OCI-LY1 (cell line): ENCODE measurements around the gene FHOD3.

ENCODE experiments used
- H2AFZ ChIP-seq: fragments of 200-600 bp; sonication (generic), shearing (Covaris generic); 2 replicates; pipeline ENCODE4 v1.6.0; 2014; ENCODE audit warnings: antibody characterized with exemption, mild to moderate bottlenecking, low read length
- H3F3A ChIP-seq: fragments of 200-600 bp; sonication (generic), shearing (Covaris generic); 2 replicates; pipeline ENCODE4 v1.6.0; 2014; ENCODE audit warnings: mild to moderate bottlenecking, antibody characterized with exemption, low read length, moderate library complexity; ENCODE audit not compliant: insufficient read depth
- H3K27ac ChIP-seq: fragments of 200-600 bp; sonication (generic); 2 replicates; pipeline ENCODE4 v1.5.1; 2014; ENCODE audit warnings: low read length, mixed run types, mild to moderate bottlenecking, low read depth; ENCODE audit not compliant: poor library complexity, severe bottlenecking
- H3K27me3 ChIP-seq: fragments of 200-600 bp; sonication (generic); 2 replicates; pipeline ENCODE4 v1.6.0; 2014; ENCODE audit warnings: antibody characterized with exemption, mild to moderate bottlenecking, low read length, moderate library complexity; ENCODE audit not compliant: insufficient read depth
- H3K36me3 ChIP-seq: fragments of 200-600 bp; sonication (generic); 2 replicates; pipeline ENCODE4 v1.6.1; 2014; ENCODE audit warnings: mild to moderate bottlenecking, antibody characterized with exemption, low read length, moderate library complexity, mixed read lengths; ENCODE audit not compliant: insufficient read depth
- H3K4me1 ChIP-seq: fragments of 200-600 bp; sonication (generic); 2 replicates; pipeline ENCODE4 v1.5.1; 2014; ENCODE audit warnings: mild to moderate bottlenecking, low read length, moderate library complexity; ENCODE audit not compliant: insufficient read depth, severe bottlenecking
- H3K4me2 ChIP-seq: fragments of 200-600 bp; sonication (generic), shearing (Covaris generic); 2 replicates; pipeline ENCODE4 v1.6.1; 2014; ENCODE audit warnings: low read length
- H3K4me3 ChIP-seq: fragments of 200-600 bp; sonication (generic); 2 replicates; pipeline ENCODE4 v1.5.1; 2014; ENCODE audit warnings: low read length, low read depth, mild to moderate bottlenecking, mixed read lengths; ENCODE audit not compliant: poor library complexity, severe bottlenecking
- H3K79me2 ChIP-seq: fragments of 200-600 bp; shearing (Covaris generic); 2 replicates; pipeline ENCODE4 v1.6.1; 2016; ENCODE audit warnings: mixed run types, low read length, mixed read lengths; ENCODE audit not compliant: insufficient read depth
- H3K9ac ChIP-seq: fragments of 200-600 bp; sonication (generic), shearing (Covaris generic); 2 replicates; pipeline ENCODE4 v1.6.1; 2014; ENCODE audit warnings: mild to moderate bottlenecking, low read length, mixed read lengths
- H3K9me2 ChIP-seq: fragments of 200-600 bp; sonication (generic), shearing (Covaris generic); 2 replicates; pipeline ENCODE4 v1.6.1; 2014; ENCODE audit warnings: low read depth, mild to moderate bottlenecking, low read length, mixed read lengths
- H3K9me3 ChIP-seq: fragments of 200-600 bp; shearing (Covaris generic); 2 replicates; pipeline ENCODE4 v1.6.1; 2014; ENCODE audit warnings: low read length, mixed read lengths
- H4K20me1 ChIP-seq: fragments of 200-600 bp; sonication (generic), shearing (Covaris generic); 2 replicates; pipeline ENCODE4 v1.6.0; 2016; ENCODE audit warnings: mild to moderate bottlenecking, low read length; ENCODE audit not compliant: insufficient read depth
- CTCF ChIP-seq: fragments of 200-600 bp; sonication (generic), shearing (Covaris generic); IDR thresholded peaks from 2 replicates; pipeline ENCODE4 v1.5.1; 2017; ENCODE audit warnings: mild to moderate bottlenecking, antibody characterized with exemption, low read length, moderate library complexity, mixed read lengths
- EZH2 ChIP-seq: fragments of 200-600 bp; sonication (generic), shearing (Covaris generic); IDR thresholded peaks from 2 replicates; pipeline ENCODE4 v1.8.0; 2017; ENCODE audit warnings: borderline replicate concordance, mixed run types, mild to moderate bottlenecking, antibody characterized with exemption, low read length, moderate library complexity, mixed read lengths

Gene FHOD3

GRCh38 chr18:36333414-36333813 lies 35.9 kb downstream of the FHOD3 start:
- H3K4me2 ChIP-seq, result no peak overlapping the region

GRCh38 chr18:36334798-36335197 lies 37.3 kb downstream of the FHOD3 start:
- no peaks in the 10 kb centered on the region for H3K27me3 ChIP-seq
- no peak overlapping the region for H3K9ac ChIP-seq
- no peaks in the 10 kb centered on the region for H4K20me1 ChIP-seq
- no peak overlapping the region for H2AFZ ChIP-seq
- H3K9me3 ChIP-seq, result no peaks in the 10 kb centered on the region
- no peaks in the 10 kb centered on the region for H3K36me3 ChIP-seq
- no peaks in the 10 kb centered on the region for H3F3A ChIP-seq
- TF ChIP-seq CTCF (no peak), EZH2 (no peak)
- no peak overlapping the region for H3K27ac ChIP-seq
- H3K79me2 ChIP-seq, result no peaks in the 10 kb centered on the region
- H3K4me1 ChIP-seq, result no peaks in the 10 kb centered on the region
- H3K4me2 ChIP-seq, result no peak overlapping the region
- H3K4me3 ChIP-seq, result no peak overlapping the region
- no peaks in the 10 kb centered on the region for H3K9me2 ChIP-seq

More at GRCh38 chr18:36333414-36333813, 35.9 kb downstream of the FHOD3 start:
- no peaks in the 10 kb centered on the region for H3K9me2 ChIP-seq
- no peak overlapping the region for H2AFZ ChIP-seq
- no peaks in the 10 kb centered on the region for H3K4me1 ChIP-seq
- no peaks in the 10 kb centered on the region for H3K79me2 ChIP-seq
- H4K20me1 ChIP-seq, result no peaks in the 10 kb centered on the region
- TF ChIP-seq EZH2 (no peak), CTCF (no peak)
- H3K27me3 ChIP-seq, result no peaks in the 10 kb centered on the region
- no peaks in the 10 kb centered on the region for H3K9me3 ChIP-seq
- H3F3A ChIP-seq, result no peaks in the 10 kb centered on the region
- no peak overlapping the region for H3K9ac ChIP-seq
- no peak overlapping the region for H3K27ac ChIP-seq
- no peaks in the 10 kb centered on the region for H3K36me3 ChIP-seq
- H3K4me3 ChIP-seq, result no peak overlapping the region

- Histone ChIP-seq H4K20me1 (no peaks in the 10 kb centered on the region), H3K9me3 (no peaks in the 10 kb centered on the region), H3K4me3 (no peak overlapping the region), H3K9me2 (no peaks in the 10 kb centered on the region), H3F3A (no peaks in the 10 kb centered on the region), H3K27ac (no peak overlapping the region), H3K36me3 (no peaks in the 10 kb centered on the region), H3K4me1 (no peaks in the 10 kb centered on the region), H3K4me2 (no peak overlapping the region), H3K27me3 (no peaks in the 10 kb centered on the region), H3K9ac (no peak overlapping the region), H2AFZ (no peak overlapping the region), H3K79me2 (no peaks in the 10 kb centered on the region)
- TF ChIP-seq CTCF (no peak), EZH2 (no peak)
Measured at GRCh38 chr18:36335476-36336279, 38.2 kb downstream of the FHOD3 start.
